GM23338 (cell line): ENCODE measurements around the gene WDR27. TPM values are rescaled to one million over a fixed set of nuclear protein-coding genes. Genes with fewer than 3 reads are reported as not detected.

Source experiments
- ATAC-seq: fragments of 200-7000 bp; cut with Tn5 transposase; 3 replicates; pipeline ENCODE4 v1.9.1; 2020
- DNase-seq: peaks from one replicate; pipeline ENCODE4 v3.0.0-alpha.2; 2015; ENCODE audit warnings: low spot score
- H2AFZ ChIP-seq: fragments of 200-600 bp; sonication (generic); 2 replicates; pipeline ENCODE4 v1.8.0; 2016; ENCODE audit warnings: antibody characterized with exemption, mild to moderate bottlenecking, moderate library complexity
- H3F3A ChIP-seq: fragments of 200-600 bp; sonication (generic); replicated peaks from 2 replicates; pipeline ENCODE4 v1.8.0; 2017; ENCODE audit warnings: antibody characterized with exemption, mixed run types, low read depth
- H3K27ac ChIP-seq: fragments of 200-600 bp; sonication (generic); 2 replicates; pipeline ENCODE4 v1.6.1; 2016; ENCODE audit warnings: low read depth
- H3K27me3 ChIP-seq: fragments of 200-600 bp; sonication (generic); 2 replicates; pipeline ENCODE4 v1.8.0; 2016; ENCODE audit warnings: mild to moderate bottlenecking, mixed run types, moderate library complexity; ENCODE audit not compliant: insufficient read depth
- H3K36me3 ChIP-seq: fragments of 200-600 bp; sonication (generic); 2 replicates; pipeline ENCODE4 v1.8.0; 2016; ENCODE audit warnings: mild to moderate bottlenecking; ENCODE audit not compliant: insufficient read depth
- H3K4me1 ChIP-seq: fragments of 200-600 bp; sonication (generic); 2 replicates; pipeline ENCODE4 v1.8.0; 2016; ENCODE audit warnings: mild to moderate bottlenecking, moderate library complexity; ENCODE audit not compliant: insufficient read depth
- H3K4me2 ChIP-seq: fragments of 200-600 bp; sonication (generic); 2 replicates; pipeline ENCODE4 v1.7.1; 2017; ENCODE audit warnings: mixed run types
- H3K4me3 ChIP-seq: fragments of 200-600 bp; sonication (generic); 2 replicates; pipeline ENCODE4 v1.6.1; 2016; ENCODE audit warnings: mixed run types
- H3K79me2 ChIP-seq: fragments of 200-600 bp; sonication (generic); replicated peaks from 2 replicates; pipeline ENCODE4 v1.8.0; 2017; ENCODE audit warnings: mild to moderate bottlenecking; ENCODE audit not compliant: insufficient read depth
- H3K9me2 ChIP-seq: fragments of 200-600 bp; sonication (generic); 2 replicates; pipeline ENCODE4 v1.8.0; 2017; ENCODE audit not compliant: insufficient read depth
- H4K20me1 ChIP-seq: fragments of 200-600 bp; sonication (generic); replicated peaks from 2 replicates; pipeline ENCODE4 v1.8.0; 2017; ENCODE audit warnings: mild to moderate bottlenecking; ENCODE audit not compliant: insufficient read depth
- H3K27ac Mint-ChIP-seq: 2 replicates; pipeline ENCODE4 v1.8.0; 2020; ENCODE audit warnings: inconsistent platforms, mild to moderate bottlenecking, moderate library complexity, mixed read lengths
- H3K27me3 Mint-ChIP-seq: 3 replicates; pipeline ENCODE4 v1.8.0; 2022; ENCODE audit warnings: low read depth, mild to moderate bottlenecking, moderate library complexity, mixed read lengths, inconsistent platforms; ENCODE audit not compliant: insufficient read depth, poor library complexity
- H3K36me3 Mint-ChIP-seq: 3 replicates; pipeline ENCODE4 v1.8.0; 2021; ENCODE audit warnings: low read depth, mild to moderate bottlenecking, inconsistent platforms, moderate library complexity, mixed read lengths
- H3K4me1 Mint-ChIP-seq: 3 replicates; pipeline ENCODE4 v1.8.0; 2020; ENCODE audit warnings: mild to moderate bottlenecking, inconsistent platforms, mixed read lengths
- H3K4me3 Mint-ChIP-seq: 3 replicates; pipeline ENCODE4 v1.8.0; 2021; ENCODE audit warnings: moderate library complexity, mild to moderate bottlenecking, inconsistent platforms, mixed read lengths
- H3K9me3 Mint-ChIP-seq: 3 replicates; pipeline ENCODE4 v1.8.0; 2020; ENCODE audit warnings: moderate library complexity, mild to moderate bottlenecking, inconsistent platforms, mixed read lengths
- CREB1 ChIP-seq: fragments of 250-450 bp; sonication (Bioruptor Pico); IDR thresholded peaks from 2 replicates; pipeline ENCODE4 v1.5.0; 2020; ENCODE audit warnings: low read depth, mild to moderate bottlenecking, moderate library complexity
- EZH2 ChIP-seq: fragments of 200-600 bp; sonication (generic); IDR thresholded peaks from one replicate; pipeline ENCODE4 v1.8.0; 2017; ENCODE audit warnings: antibody characterized with exemption, mild to moderate bottlenecking, low read depth; ENCODE audit not compliant: unreplicated experiment
- EZH2phosphoT487 ChIP-seq: fragments of 200-600 bp; sonication (generic); IDR thresholded peaks from one replicate; pipeline ENCODE4 v1.8.1; 2018; ENCODE audit warnings: antibody characterized with exemption; ENCODE audit not compliant: unreplicated experiment
- JUNB ChIP-seq: IDR thresholded peaks from one replicate; pipeline ENCODE4 v1.6.1; 2016; ENCODE audit warnings: antibody characterized with exemption; ENCODE audit not compliant: unreplicated experiment
- NANOG ChIP-seq: IDR thresholded peaks from 2 replicates; pipeline ENCODE4 v1.6.1; 2016; ENCODE audit warnings: antibody characterized with exemption, borderline replicate concordance
- POLR2AphosphoS5 ChIP-seq: IDR thresholded peaks from 2 replicates; pipeline ENCODE4 v1.6.1; 2016; ENCODE audit warnings: antibody characterized with exemption, low read depth
- STAT1 ChIP-seq: IDR thresholded peaks from one replicate; pipeline ENCODE4 v1.6.1; 2016; ENCODE audit warnings: antibody characterized with exemption; ENCODE audit not compliant: unreplicated experiment
- ZNF114 ChIP-seq: fragments of 250-450 bp; sonication (Bioruptor Pico); IDR thresholded peaks from 2 replicates; pipeline ENCODE4 v1.5.0; 2020; ENCODE audit warnings: mild to moderate bottlenecking, moderate library complexity
- ZNF331 ChIP-seq: fragments of 250-450 bp; sonication (Bioruptor Pico); IDR thresholded peaks from 2 replicates; pipeline ENCODE4 v1.5.0; 2020; ENCODE audit warnings: low read depth, mild to moderate bottlenecking, moderate library complexity
- polyA plus RNA-seq: library from polyadenylated mRNA; unstranded; fragments of >200 nt; fragmentation: Nextera tagmentation; extraction: Ambion mirVana; gene quantifications from 2 replicates; pipeline ENCODE4 v1.2.1, GENCODE V29; 2016
- total RNA-seq: library from RNA; depleted of rRNA; stranded (reverse); fragments of >200 nt; shearing (Covaris generic); gene quantifications from 2 replicates; pipeline ENCODE4 v1.2.3, GENCODE V29; 2014
- TF ChIP-seq, protein P1 (sequence below): IDR thresholded peaks from one replicate; pipeline ENCODE4 v1.6.1; 2018; ENCODE audit warnings: antibody characterized with exemption; ENCODE audit not compliant: unreplicated experiment
- TF ChIP-seq, protein P2 (sequence below): IDR thresholded peaks from 2 replicates; pipeline ENCODE4 v1.6.1; 2016; ENCODE audit warnings: antibody characterized with exemption

The WDR27 gene
- total and polyA plus RNA-seq, 2 experiments from 2014 or later = 55.3 to 80.4 TPM

DNA sequence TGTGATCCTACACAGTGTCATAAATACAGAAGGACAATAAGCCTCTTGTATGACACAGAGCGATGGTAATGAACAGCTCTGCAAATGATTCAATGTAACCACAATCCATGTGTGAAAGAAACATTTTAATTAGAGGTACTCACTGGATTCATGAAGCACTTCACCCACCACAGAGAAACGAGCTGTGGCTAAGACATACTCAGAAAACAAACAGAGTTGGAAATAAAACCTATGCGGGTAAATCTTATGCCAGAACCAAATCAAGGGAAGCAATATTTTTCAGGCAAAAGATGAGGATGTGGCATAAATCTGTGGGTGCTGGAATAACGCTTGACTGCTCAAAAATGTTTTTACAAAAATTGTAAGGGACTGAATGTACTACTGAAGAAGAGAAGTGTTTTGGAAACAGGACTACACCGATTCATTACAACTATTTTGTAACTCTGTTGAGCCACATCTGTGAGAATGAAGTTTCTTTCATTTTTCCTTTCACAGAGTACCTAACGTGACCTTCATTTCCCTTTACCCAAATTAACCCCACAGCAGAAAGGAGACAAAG lies 112.1 kb downstream of the WDR27 start:
- no peaks in the 10 kb centered on the region for H3F3A ChIP-seq
- Mint-ChIP-seq H3K9me3 (no peaks in the 10 kb centered on the region), H3K27ac (no peak overlapping the region), H3K4me3 (no peak overlapping the region), H3K27me3 (peaks cover 2% of the 10 kb centered on the region), H3K4me1 (no peaks in the 10 kb centered on the region), H3K36me3 (peaks cover 17% of the 10 kb centered on the region; the same call in 2 of the 3 replicates)
- no peak overlapping the region for H3K4me3 ChIP-seq
- H3K4me2 ChIP-seq = no peak overlapping the region
- TF ChIP-seq ZNF114 (CRISPR knock-in tag) = no peak
- TF ChIP-seq, protein P1, sequence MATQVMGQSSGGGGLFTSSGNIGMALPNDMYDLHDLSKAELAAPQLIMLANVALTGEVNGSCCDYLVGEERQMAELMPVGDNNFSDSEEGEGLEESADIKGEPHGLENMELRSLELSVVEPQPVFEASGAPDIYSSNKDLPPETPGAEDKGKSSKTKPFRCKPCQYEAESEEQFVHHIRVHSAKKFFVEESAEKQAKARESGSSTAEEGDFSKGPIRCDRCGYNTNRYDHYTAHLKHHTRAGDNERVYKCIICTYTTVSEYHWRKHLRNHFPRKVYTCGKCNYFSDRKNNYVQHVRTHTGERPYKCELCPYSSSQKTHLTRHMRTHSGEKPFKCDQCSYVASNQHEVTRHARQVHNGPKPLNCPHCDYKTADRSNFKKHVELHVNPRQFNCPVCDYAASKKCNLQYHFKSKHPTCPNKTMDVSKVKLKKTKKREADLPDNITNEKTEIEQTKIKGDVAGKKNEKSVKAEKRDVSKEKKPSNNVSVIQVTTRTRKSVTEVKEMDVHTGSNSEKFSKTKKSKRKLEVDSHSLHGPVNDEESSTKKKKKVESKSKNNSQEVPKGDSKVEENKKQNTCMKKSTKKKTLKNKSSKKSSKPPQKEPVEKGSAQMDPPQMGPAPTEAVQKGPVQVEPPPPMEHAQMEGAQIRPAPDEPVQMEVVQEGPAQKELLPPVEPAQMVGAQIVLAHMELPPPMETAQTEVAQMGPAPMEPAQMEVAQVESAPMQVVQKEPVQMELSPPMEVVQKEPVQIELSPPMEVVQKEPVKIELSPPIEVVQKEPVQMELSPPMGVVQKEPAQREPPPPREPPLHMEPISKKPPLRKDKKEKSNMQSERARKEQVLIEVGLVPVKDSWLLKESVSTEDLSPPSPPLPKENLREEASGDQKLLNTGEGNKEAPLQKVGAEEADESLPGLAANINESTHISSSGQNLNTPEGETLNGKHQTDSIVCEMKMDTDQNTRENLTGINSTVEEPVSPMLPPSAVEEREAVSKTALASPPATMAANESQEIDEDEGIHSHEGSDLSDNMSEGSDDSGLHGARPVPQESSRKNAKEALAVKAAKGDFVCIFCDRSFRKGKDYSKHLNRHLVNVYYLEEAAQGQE = no peak
- TF ChIP-seq EZH2 = no peak
- H3K27ac ChIP-seq = no peak overlapping the region
- DNase-seq = no peak
- no peaks in the 10 kb centered on the region for H3K27me3 ChIP-seq
- no peaks in the 10 kb centered on the region for H3K4me1 ChIP-seq
- peaks cover 9% of the 10 kb centered on the region; the same call in 1 of the 2 replicates for H3K9me2 ChIP-seq
- H3K36me3 ChIP-seq = no peaks in the 10 kb centered on the region
- H4K20me1 ChIP-seq = no peaks in the 10 kb centered on the region; the same call in 1 of the 2 replicates
- no peak for ATAC-seq
- H2AFZ ChIP-seq = no peak overlapping the region
- no peaks in the 10 kb centered on the region for H3K79me2 ChIP-seq

DNA sequence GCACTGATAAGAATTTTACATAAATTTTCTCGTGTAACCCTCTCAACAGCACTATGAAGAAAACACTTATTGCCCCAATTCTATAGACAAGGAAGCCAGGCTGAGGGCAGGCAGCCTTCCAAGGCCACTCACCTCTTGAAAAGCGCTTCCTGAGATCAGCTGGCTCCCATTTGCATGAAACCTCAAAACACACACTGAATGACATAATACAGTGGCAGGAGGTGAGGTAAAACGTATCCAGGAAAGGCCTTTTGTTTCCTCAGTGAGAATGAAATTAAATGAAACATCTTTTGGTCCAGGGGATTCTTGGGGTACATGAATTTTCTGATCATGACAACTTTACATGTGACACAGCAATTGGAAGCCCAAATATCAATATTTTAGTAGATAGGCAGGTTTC lies 112.5 kb downstream of the WDR27 start:
- H3K27me3 ChIP-seq = no peaks in the 10 kb centered on the region
- H3K27ac ChIP-seq = no peak overlapping the region
- Mint-ChIP-seq H3K36me3 (peaks cover 17% of the 10 kb centered on the region; the same call in 2 of the 3 replicates), H3K4me3 (no peak overlapping the region), H3K27me3 (peaks cover 2% of the 10 kb centered on the region), H3K9me3 (no peaks in the 10 kb centered on the region), H3K27ac (no peak overlapping the region), H3K4me1 (no peaks in the 10 kb centered on the region)
- H3F3A ChIP-seq = no peaks in the 10 kb centered on the region
- H3K79me2 ChIP-seq = no peaks in the 10 kb centered on the region
- ATAC-seq (no peak), DNase-seq (no peak)
- no peak overlapping the region for H3K4me3 ChIP-seq
- H3K9me2 ChIP-seq = peaks cover 11% of the 10 kb centered on the region; the same call in 1 of the 2 replicates
- no peak overlapping the region for H2AFZ ChIP-seq
- H3K4me2 ChIP-seq = no peak overlapping the region
- H4K20me1 ChIP-seq = no peaks in the 10 kb centered on the region; the same call in 1 of the 2 replicates
- no peaks in the 10 kb centered on the region for H3K4me1 ChIP-seq
- H3K36me3 ChIP-seq = no peaks in the 10 kb centered on the region
- TF ChIP-seq STAT1 (no peak), CREB1 (CRISPR knock-in tag) (no peak), EZH2phosphoT487 (no peak), EZH2 (no peak), ZNF331 (CRISPR knock-in tag) (no peak), POLR2AphosphoS5 (no peak), JUNB (no peak), NANOG (no peak)
- TF ChIP-seq, protein P2, sequence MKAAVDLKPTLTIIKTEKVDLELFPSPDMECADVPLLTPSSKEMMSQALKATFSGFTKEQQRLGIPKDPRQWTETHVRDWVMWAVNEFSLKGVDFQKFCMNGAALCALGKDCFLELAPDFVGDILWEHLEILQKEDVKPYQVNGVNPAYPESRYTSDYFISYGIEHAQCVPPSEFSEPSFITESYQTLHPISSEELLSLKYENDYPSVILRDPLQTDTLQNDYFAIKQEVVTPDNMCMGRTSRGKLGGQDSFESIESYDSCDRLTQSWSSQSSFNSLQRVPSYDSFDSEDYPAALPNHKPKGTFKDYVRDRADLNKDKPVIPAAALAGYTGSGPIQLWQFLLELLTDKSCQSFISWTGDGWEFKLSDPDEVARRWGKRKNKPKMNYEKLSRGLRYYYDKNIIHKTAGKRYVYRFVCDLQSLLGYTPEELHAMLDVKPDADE = no peak
- TF ChIP-seq, protein P1 = no peak
